Stimulated activated memory B cell treated with anti-CD40 and anti-IgM and Interleukin-4, amounts not matched to agents 10 μg/mL and 1 μg/mL and 100 μg/mL, for 72 hours (primary cell): Measurements from ENCODE around the gene PACS2.

Experiments
- ATAC-seq: fragments of 150-1000 bp; cut with Tn5 transposase; 2 replicates; pipeline ENCODE4 v1.10.0; 2021
- H3K27ac Mint-ChIP-seq: one replicate; pipeline ENCODE4 v1.8.0; 2022; ENCODE audit warnings: mild to moderate bottlenecking, mixed read lengths
- H3K27me3 Mint-ChIP-seq: one replicate; pipeline ENCODE4 v1.8.0; 2022; ENCODE audit warnings: mixed read lengths
- H3K36me3 Mint-ChIP-seq: one replicate; pipeline ENCODE4 v1.8.0; 2022; ENCODE audit warnings: mixed read lengths
- H3K4me1 Mint-ChIP-seq: one replicate; pipeline ENCODE4 v1.8.0; 2022; ENCODE audit warnings: mixed read lengths
- H3K4me3 Mint-ChIP-seq: one replicate; pipeline ENCODE4 v1.8.0; 2022; ENCODE audit warnings: mild to moderate bottlenecking, moderate library complexity, mixed read lengths
- H3K9me3 Mint-ChIP-seq: one replicate; pipeline ENCODE4 v1.8.0; 2022; ENCODE audit warnings: mixed read lengths

Gene PACS2

GRCh38 chr14:105393151-105393550 is 78.6 kb downstream of the PACS2 start:
- ATAC-seq, result no peak
- Mint-ChIP-seq H3K4me1 (peaks cover 15% of the 10 kb centered on the region), H3K36me3 (no peaks in the 10 kb centered on the region), H3K4me3 (no peak overlapping the region), H3K27me3 (no peaks in the 10 kb centered on the region), H3K27ac (no peak overlapping the region), H3K9me3 (no peaks in the 10 kb centered on the region)

GRCh38 chr14:105394714-105395537 is 80.4 kb downstream of the PACS2 start:
- Mint-ChIP-seq H3K27ac (no peak overlapping the region), H3K36me3 (no peaks in the 10 kb centered on the region), H3K4me1 (peaks cover 18% of the 10 kb centered on the region), H3K4me3 (no peak overlapping the region), H3K9me3 (no peaks in the 10 kb centered on the region), H3K27me3 (no peaks in the 10 kb centered on the region)
- ATAC-seq, result no peak

GRCh38 chr14:105395538-105395854 is 80.9 kb downstream of the PACS2 start:
- Mint-ChIP-seq H3K27me3 (no peaks in the 10 kb centered on the region), H3K4me1 (peaks cover 18% of the 10 kb centered on the region), H3K36me3 (peaks cover 5% of the 10 kb centered on the region), H3K4me3 (no peak overlapping the region), H3K27ac (no peak overlapping the region), H3K9me3 (no peaks in the 10 kb centered on the region)
- ATAC-seq, result no peak

GRCh38 chr14:105397350-105397931 is 82.9 kb downstream of the PACS2 start:
- H3K4me3 Mint-ChIP-seq, result peak overlapping the region; percentile 91
- H3K27me3 Mint-ChIP-seq, result no peaks in the 10 kb centered on the region
- H3K36me3 Mint-ChIP-seq, result peaks cover 16% of the 10 kb centered on the region
- ATAC-seq, result no peak
- H3K27ac Mint-ChIP-seq, result peak overlapping the region; percentile 86
- H3K9me3 Mint-ChIP-seq, result no peaks in the 10 kb centered on the region
- peaks cover 19% of the 10 kb centered on the region for H3K4me1 Mint-ChIP-seq

GRCh38 chr14:105398044-105398725 is 83.6 kb downstream of the PACS2 start, which contains the start of gene TEX22:
TEX22 (plus strand) TSS chr14:105398538; CDS start chr14:105399341, 803 bp downstream.
- Mint-ChIP-seq H3K9me3 (no peaks in the 10 kb centered on the region), H3K4me3 (peak within 1 kb of the TSS; percentile 91), H3K27ac (peak within 1 kb of the TSS; percentile 86), H3K27me3 (no peaks in the 10 kb centered on the region), H3K4me1 (peaks cover 19% of the 10 kb centered on the region), H3K36me3 (peaks cover 16% of the 10 kb centered on the region)
- peak; percentile 93 for ATAC-seq

GRCh38 chr14:105398726-105399465 is 84.3 kb downstream of the PACS2 start:
- no peaks in the 10 kb centered on the region for H3K27me3 Mint-ChIP-seq
- H3K27ac Mint-ChIP-seq, result peak overlapping the region; percentile 86
- H3K36me3 Mint-ChIP-seq, result peaks cover 16% of the 10 kb centered on the region

GRCh38 chr14:105399466-105399775 is 84.9 kb downstream of the PACS2 start:
- Mint-ChIP-seq H3K36me3 (peaks cover 16% of the 10 kb centered on the region), H3K27me3 (no peaks in the 10 kb centered on the region), H3K27ac (peak overlapping the region; percentile 86), H3K9me3 (no peaks in the 10 kb centered on the region), H3K4me1 (peaks cover 24% of the 10 kb centered on the region), H3K4me3 (peak overlapping the region; percentile 91)
- no peak for ATAC-seq

More at GRCh38 chr14:105398726-105399465, 84.3 kb downstream of the PACS2 start:
- Mint-ChIP-seq H3K4me1 (peaks cover 19% of the 10 kb centered on the region), H3K4me3 (peak overlapping the region; percentile 91), H3K9me3 (no peaks in the 10 kb centered on the region)
- peak; percentile 75 for ATAC-seq

GRCh38 chr14:105400016-105400415 is 85.5 kb downstream of the PACS2 start:
- H3K4me1 Mint-ChIP-seq, result peaks cover 30% of the 10 kb centered on the region
- no peaks in the 10 kb centered on the region for H3K27me3 Mint-ChIP-seq
- H3K36me3 Mint-ChIP-seq, result peaks cover 16% of the 10 kb centered on the region
- peak overlapping the region; percentile 91 for H3K4me3 Mint-ChIP-seq
- H3K27ac Mint-ChIP-seq, result no peak overlapping the region
- no peaks in the 10 kb centered on the region for H3K9me3 Mint-ChIP-seq
- no peak for ATAC-seq

- H3K4me1 Mint-ChIP-seq, result peaks cover 32% of the 10 kb centered on the region
- ATAC-seq, result no peak
- no peak overlapping the region for H3K4me3 Mint-ChIP-seq
- peaks cover 16% of the 10 kb centered on the region for H3K36me3 Mint-ChIP-seq
- H3K27ac Mint-ChIP-seq, result no peak overlapping the region
- no peaks in the 10 kb centered on the region for H3K9me3 Mint-ChIP-seq
- H3K27me3 Mint-ChIP-seq, result no peaks in the 10 kb centered on the region
Observed at GRCh38 chr14:105401699-105402098, 87.2 kb downstream of the PACS2 start.

GRCh38 chr14:105408592-105408991 is 94.0 kb downstream of the PACS2 start:
- H3K27me3 Mint-ChIP-seq, result peaks cover 31% of the 10 kb centered on the region
- ATAC-seq, result no peak
- H3K36me3 Mint-ChIP-seq, result no peaks in the 10 kb centered on the region
- no peak overlapping the region for H3K4me3 Mint-ChIP-seq
- no peaks in the 10 kb centered on the region for H3K9me3 Mint-ChIP-seq
- peaks cover 38% of the 10 kb centered on the region for H3K4me1 Mint-ChIP-seq
- no peak overlapping the region for H3K27ac Mint-ChIP-seq

GRCh38 chr14:105409364-105409763 is 94.8 kb downstream of the PACS2 start:
- no peak for ATAC-seq
- H3K4me3 Mint-ChIP-seq, result no peak overlapping the region
- H3K9me3 Mint-ChIP-seq, result no peaks in the 10 kb centered on the region
- H3K27ac Mint-ChIP-seq, result no peak overlapping the region
- no peaks in the 10 kb centered on the region for H3K36me3 Mint-ChIP-seq
- H3K27me3 Mint-ChIP-seq, result peaks cover 39% of the 10 kb centered on the region
- peaks cover 34% of the 10 kb centered on the region for H3K4me1 Mint-ChIP-seq

GRCh38 chr14:105410642-105411016 is 96.1 kb downstream of the PACS2 start:
- H3K27me3 Mint-ChIP-seq, result peaks cover 39% of the 10 kb centered on the region
- no peak overlapping the region for H3K27ac Mint-ChIP-seq

GRCh38 chr14:105411017-105411941 is 96.7 kb downstream of the PACS2 start:
- no peaks in the 10 kb centered on the region for H3K9me3 Mint-ChIP-seq
- peaks cover 25% of the 10 kb centered on the region for H3K4me1 Mint-ChIP-seq
- no peak overlapping the region for H3K27ac Mint-ChIP-seq
- H3K36me3 Mint-ChIP-seq, result no peaks in the 10 kb centered on the region
- H3K4me3 Mint-ChIP-seq, result peak overlapping the region; percentile 64
- peaks cover 39% of the 10 kb centered on the region for H3K27me3 Mint-ChIP-seq
- peak; percentile 62 for ATAC-seq

More at GRCh38 chr14:105410642-105411016, 96.1 kb downstream of the PACS2 start:
- no peak for ATAC-seq
- Mint-ChIP-seq H3K4me1 (peaks cover 25% of the 10 kb centered on the region), H3K36me3 (no peaks in the 10 kb centered on the region), H3K9me3 (no peaks in the 10 kb centered on the region), H3K4me3 (peak overlapping the region; percentile 64)

GRCh38 chr14:105411985-105412770 is 97.6 kb downstream of the PACS2 start:
- no peak overlapping the region for H3K27ac Mint-ChIP-seq
- peak overlapping the region; percentile 24 for H3K4me3 Mint-ChIP-seq
- no peak for ATAC-seq
- H3K9me3 Mint-ChIP-seq, result no peaks in the 10 kb centered on the region
- peaks cover 25% of the 10 kb centered on the region for H3K4me1 Mint-ChIP-seq
- H3K36me3 Mint-ChIP-seq, result no peaks in the 10 kb centered on the region
- H3K27me3 Mint-ChIP-seq, result peaks cover 39% of the 10 kb centered on the region
